Activated naive CD4-positive, alpha-beta T cell treated with anti-CD3 and anti-CD28 coated beads for 36 hours (primary cell): Measurements from ENCODE around the gene AMER2. TPM values are rescaled to one million over a fixed set of nuclear protein-coding genes. Genes with fewer than 3 reads are reported as not detected.

Experiments
- CTCF ChIA-PET: fragments of 350-600 bp; sonication (Branson Sonifier 250); formaldehyde crosslinking; loops from one replicate; lab custom pipeline; 2021; ENCODE audit warnings: antibody characterized with exemption; lab: Charles Lee
- DNase-seq: peaks from one replicate; pipeline ENCODE4 v3.0.0-alpha.2; 2020
- H3K27ac Mint-ChIP-seq: one replicate; pipeline ENCODE4 v1.8.0; 2021; ENCODE audit warnings: mild to moderate bottlenecking, mixed read lengths
- H3K27me3 Mint-ChIP-seq: one replicate; pipeline ENCODE4 v1.8.0; 2021; ENCODE audit warnings: low read depth, mixed read lengths
- H3K36me3 Mint-ChIP-seq: one replicate; pipeline ENCODE4 v1.8.0; 2021; ENCODE audit warnings: low read depth, mixed read lengths
- H3K4me1 Mint-ChIP-seq: one replicate; pipeline ENCODE4 v1.8.0; 2021; ENCODE audit warnings: low read depth, mixed read lengths
- H3K4me3 Mint-ChIP-seq: one replicate; pipeline ENCODE4 v1.8.0; 2021; ENCODE audit warnings: mild to moderate bottlenecking, moderate library complexity, mixed read lengths
- H3K9me3 Mint-ChIP-seq: one replicate; pipeline ENCODE4 v1.8.0; 2021; ENCODE audit warnings: mixed read lengths
- intact Hi-C: fragments of 100-400 bp; cut with micrococcal nuclease; formaldehyde crosslinking; loops from one replicate; pipeline ENCODE4 v1.15.1; 2023
- total RNA-seq, 2 experiments: library from RNA; stranded (reverse); gene quantifications; one replicate each; pipeline ENCODE4 v1.2.3, GENCODE V29; 2021

Gene AMER2
- total RNA-seq, 2 experiments from 2014 or later: not detected

GRCh38 chr13:25179832-25180774 lies 8.0 kb upstream of the AMER2 start:
- intact Hi-C loops: no loop called here
- DNase-seq: no peak
- Mint-ChIP-seq H3K36me3 (no peaks in the 10 kb centered on the region), H3K4me1 (no peaks in the 10 kb centered on the region), H3K4me3 (no peak overlapping the region), H3K27me3 (peaks cover 43% of the 10 kb centered on the region), H3K27ac (no peak overlapping the region), H3K9me3 (peaks cover 4% of the 10 kb centered on the region)
- CTCF ChIA-PET: no interaction called here

GRCh38 chr13:25179011-25179410 lies 6.9 kb upstream of the AMER2 start:
- CTCF ChIA-PET: no interaction called here
- no peak for DNase-seq
- Mint-ChIP-seq H3K27me3 (peaks cover 45% of the 10 kb centered on the region), H3K36me3 (no peaks in the 10 kb centered on the region), H3K4me3 (no peak overlapping the region), H3K27ac (no peak overlapping the region), H3K4me1 (no peaks in the 10 kb centered on the region), H3K9me3 (peaks cover 4% of the 10 kb centered on the region)
- intact Hi-C loops: no loop called here

GRCh38 chr13:25178070-25178469 lies 6.0 kb upstream of the AMER2 start:
- peaks cover 55% of the 10 kb centered on the region for H3K27me3 Mint-ChIP-seq
- H3K4me1 Mint-ChIP-seq: no peaks in the 10 kb centered on the region
- H3K9me3 Mint-ChIP-seq: peaks cover 4% of the 10 kb centered on the region
- no peak overlapping the region for H3K27ac Mint-ChIP-seq
- CTCF ChIA-PET: no interaction called here
- no peaks in the 10 kb centered on the region for H3K36me3 Mint-ChIP-seq
- intact Hi-C loops: no loop called here
- no peak for DNase-seq
- H3K4me3 Mint-ChIP-seq: no peak overlapping the region

GRCh38 chr13:25177636-25178035 lies 5.5 kb upstream of the AMER2 start:
- Mint-ChIP-seq H3K27me3 (peaks cover 57% of the 10 kb centered on the region), H3K4me1 (no peaks in the 10 kb centered on the region), H3K9me3 (peaks cover 4% of the 10 kb centered on the region), H3K36me3 (no peaks in the 10 kb centered on the region), H3K4me3 (no peak overlapping the region), H3K27ac (no peak overlapping the region)
- DNase-seq: no peak
- CTCF ChIA-PET: interaction anchor here (0.6 kb wide), 1 partner anchor 954 kb away, joined by 3 read pairs; no protein-coding TSS in a partner anchor
- intact Hi-C loops: no loop called here

GRCh38 chr13:25177012-25177411 lies 4.9 kb upstream of the AMER2 start:
- no peak for DNase-seq
- H3K4me3 Mint-ChIP-seq: no peak overlapping the region
- peaks cover 63% of the 10 kb centered on the region for H3K27me3 Mint-ChIP-seq
- H3K4me1 Mint-ChIP-seq: peaks cover 1% of the 10 kb centered on the region
- intact Hi-C loops: no loop called here
- no peaks in the 10 kb centered on the region for H3K36me3 Mint-ChIP-seq
- no peak overlapping the region for H3K27ac Mint-ChIP-seq
- peaks cover 4% of the 10 kb centered on the region for H3K9me3 Mint-ChIP-seq
- CTCF ChIA-PET: interaction anchor here (0.6 kb wide), 1 partner anchor 955 kb away, joined by 3 read pairs; no protein-coding TSS in a partner anchor

- no peak overlapping the region for H3K27ac Mint-ChIP-seq
- H3K9me3 Mint-ChIP-seq: peaks cover 4% of the 10 kb centered on the region
- DNase-seq: no peak
- H3K4me3 Mint-ChIP-seq: no peak overlapping the region
- peaks cover 58% of the 10 kb centered on the region for H3K27me3 Mint-ChIP-seq
- H3K36me3 Mint-ChIP-seq: no peaks in the 10 kb centered on the region
- intact Hi-C loops: no loop called here
- H3K4me1 Mint-ChIP-seq: peaks cover 11% of the 10 kb centered on the region
- CTCF ChIA-PET: interaction anchor here (0.6 to 0.8 kb wide), 2 partner anchors 63 to 175 kb away, joined by 3 to 4 read pairs; no protein-coding TSS in a partner anchor
Measured at GRCh38 chr13:25175431-25175830, 3.3 kb upstream of the AMER2 start.

GRCh38 chr13:25175026-25175425 lies 2.9 kb upstream of the AMER2 start:
- intact Hi-C loops: no loop called here
- no peak for DNase-seq
- Mint-ChIP-seq H3K27ac (no peak overlapping the region), H3K36me3 (no peaks in the 10 kb centered on the region), H3K27me3 (peaks cover 61% of the 10 kb centered on the region), H3K4me1 (peaks cover 11% of the 10 kb centered on the region), H3K9me3 (peaks cover 4% of the 10 kb centered on the region), H3K4me3 (no peak overlapping the region)
- CTCF ChIA-PET: interaction anchor here (0.6 kb wide), 1 partner anchor 175 kb away, joined by 4 read pairs; no protein-coding TSS in a partner anchor

GRCh38 chr13:25174304-25174703 lies 2.2 kb upstream of the AMER2 start:
- H3K4me1 Mint-ChIP-seq: peaks cover 11% of the 10 kb centered on the region
- no peaks in the 10 kb centered on the region for H3K36me3 Mint-ChIP-seq
- intact Hi-C loops: no loop called here
- no peak overlapping the region for H3K27ac Mint-ChIP-seq
- peaks cover 65% of the 10 kb centered on the region for H3K27me3 Mint-ChIP-seq
- no peak for DNase-seq
- H3K9me3 Mint-ChIP-seq: no peaks in the 10 kb centered on the region
- H3K4me3 Mint-ChIP-seq: no peak overlapping the region
- CTCF ChIA-PET: no interaction called here

- Mint-ChIP-seq H3K4me3 (no peak overlapping the region), H3K27ac (no peak overlapping the region), H3K36me3 (no peaks in the 10 kb centered on the region), H3K4me1 (peaks cover 11% of the 10 kb centered on the region), H3K9me3 (no peaks in the 10 kb centered on the region), H3K27me3 (peaks cover 64% of the 10 kb centered on the region)
- no peak for DNase-seq
- intact Hi-C loops: no loop called here
- CTCF ChIA-PET: no interaction called here
Measured at GRCh38 chr13:25172303-25172630, 179 bp upstream of the AMER2 start.

GRCh38 chr13:25171170-25171516 lies 945 bp downstream of the AMER2 start:
- peaks cover 11% of the 10 kb centered on the region for H3K4me1 Mint-ChIP-seq
- H3K27me3 Mint-ChIP-seq: peaks cover 55% of the 10 kb centered on the region
- CTCF ChIA-PET: no interaction called here
- no peaks in the 10 kb centered on the region for H3K9me3 Mint-ChIP-seq
- H3K36me3 Mint-ChIP-seq: no peaks in the 10 kb centered on the region
- H3K4me3 Mint-ChIP-seq: peak overlapping the region; percentile 63
- no peak for DNase-seq
- intact Hi-C loops: no loop called here
- H3K27ac Mint-ChIP-seq: no peak overlapping the region

- DNase-seq: no peak
- CTCF ChIA-PET: no interaction called here
- Mint-ChIP-seq H3K4me1 (peaks cover 11% of the 10 kb centered on the region), H3K4me3 (peak overlapping the region; percentile 21), H3K27me3 (peaks cover 54% of the 10 kb centered on the region), H3K36me3 (no peaks in the 10 kb centered on the region), H3K27ac (no peak overlapping the region), H3K9me3 (no peaks in the 10 kb centered on the region)
- intact Hi-C loops: no loop called here
Measured at GRCh38 chr13:25170554-25171111, 1.5 kb downstream of the AMER2 start.

- CTCF ChIA-PET: no interaction called here
- H3K4me3 Mint-ChIP-seq: no peak overlapping the region
- H3K4me1 Mint-ChIP-seq: peaks cover 11% of the 10 kb centered on the region
- H3K27ac Mint-ChIP-seq: no peak overlapping the region
- intact Hi-C loops: no loop called here
- no peak for DNase-seq
- no peaks in the 10 kb centered on the region for H3K9me3 Mint-ChIP-seq
- H3K27me3 Mint-ChIP-seq: peaks cover 54% of the 10 kb centered on the region
- H3K36me3 Mint-ChIP-seq: no peaks in the 10 kb centered on the region
Measured at GRCh38 chr13:25169951-25170553, 2.0 kb downstream of the AMER2 start.
